ENCODE results near the gene SMC1B.
"Not testable (repeated sequence)": the region's sequence is repeated elsewhere in the genome, so short reads cannot be mapped to it uniquely, and the experiment has no call there.

SMC1B gene

GRCh38 chr22:45329530-45329936 is 83.9 kb downstream of the SMC1B start:
- Histone ChIP-seq H3K4me3 (ENCODE audit: low read depth in 1 of 5, low read length in 5 of 5) (no peak overlapping the region), H3K9ac (ENCODE audit: low read length in 5 of 5) (no peak overlapping the region), H3K4me1 (ENCODE audit: control insufficient read depth in 5 of 5, insufficient read depth in 5 of 5, low read length in 5 of 5) (peaks cover 0 to 11% (median 0%) of the 10 kb centered on the region in 5 donors), H3K9me3 (ENCODE audit: control insufficient read depth in 5 of 5, low read length in 5 of 5) (no peaks in the 10 kb centered on the region), H3K36me3 (ENCODE audit: control insufficient read depth in 5 of 5, insufficient read depth in 5 of 5, low read length in 5 of 5) (peaks cover 0 to 49% (median 33%) of the 10 kb centered on the region in 5 donors), H3K27ac (ENCODE audit: low read depth, low read length) (no peak overlapping the region), H3K27me3 (ENCODE audit: control insufficient read depth in 5 of 5, insufficient read depth in 4 of 5, low read length in 5 of 5) (no peaks in the 10 kb centered on the region)

- H3K27ac ChIP-seq (ENCODE audit: low read depth, low read length), result no peak overlapping the region
- H3K36me3 ChIP-seq (ENCODE audit: control insufficient read depth in 5 of 5, insufficient read depth in 5 of 5, low read length in 5 of 5), result peaks cover 0 to 50% (median 37%) of the 10 kb centered on the region in 5 donors
- H3K9ac ChIP-seq (ENCODE audit: low read length in 5 of 5), result no peak overlapping the region
- peaks cover 0 to 11% (median 0%) of the 10 kb centered on the region in 5 donors for H3K4me1 ChIP-seq (ENCODE audit: control insufficient read depth in 5 of 5, insufficient read depth in 5 of 5, low read length in 5 of 5)
- H3K27me3 ChIP-seq (ENCODE audit: control insufficient read depth in 5 of 5, insufficient read depth in 4 of 5, low read length in 5 of 5), result no peaks in the 10 kb centered on the region
- no peak overlapping the region for H3K4me3 ChIP-seq (ENCODE audit: low read depth in 1 of 5, low read length in 5 of 5)
- no peaks in the 10 kb centered on the region for H3K9me3 ChIP-seq (ENCODE audit: control insufficient read depth in 5 of 5, low read length in 5 of 5)
These were observed 84.4 kb downstream of the SMC1B start for GRCh38 chr22:45328822-45329529.

GRCh38 chr22:45328261-45328660 is 85.1 kb downstream of the SMC1B start:
- peaks cover 0 to 52% (median 44%) of the 10 kb centered on the region in 5 donors for H3K36me3 ChIP-seq (ENCODE audit: control insufficient read depth in 5 of 5, insufficient read depth in 5 of 5, low read length in 5 of 5)
- not testable (repeated sequence) for H3K27me3 ChIP-seq (ENCODE audit: control insufficient read depth in 5 of 5, insufficient read depth in 4 of 5, low read length in 5 of 5); H3K4me3 ChIP-seq (ENCODE audit: low read depth in 1 of 5, low read length in 5 of 5); H3K27ac ChIP-seq (ENCODE audit: low read depth, low read length); H3K9me3 ChIP-seq (ENCODE audit: control insufficient read depth in 5 of 5, low read length in 5 of 5); H3K9ac ChIP-seq (ENCODE audit: low read length in 5 of 5)
- H3K4me1 ChIP-seq (ENCODE audit: control insufficient read depth in 5 of 5, insufficient read depth in 5 of 5, low read length in 5 of 5), result peaks cover 0 to 11% (median 0%) of the 10 kb centered on the region in 5 donors

GRCh38 chr22:45324311-45324711 is 89.1 kb downstream of the SMC1B start:
- Histone ChIP-seq H3K36me3 (ENCODE audit: control insufficient read depth in 5 of 5, insufficient read depth in 5 of 5, low read length in 5 of 5) (peaks cover 0 to 42% (median 37%) of the 10 kb centered on the region in 5 donors), H3K9ac (ENCODE audit: low read length in 5 of 5) (no peak overlapping the region), H3K27ac (ENCODE audit: low read depth, low read length) (no peak overlapping the region), H3K9me3 (ENCODE audit: control insufficient read depth in 5 of 5, low read length in 5 of 5) (no peaks in the 10 kb centered on the region), H3K27me3 (ENCODE audit: control insufficient read depth in 5 of 5, insufficient read depth in 4 of 5, low read length in 5 of 5) (no peaks in the 10 kb centered on the region), H3K4me3 (ENCODE audit: low read depth in 1 of 5, low read length in 5 of 5) (no peak overlapping the region), H3K4me1 (ENCODE audit: control insufficient read depth in 5 of 5, insufficient read depth in 5 of 5, low read length in 5 of 5) (peaks cover 0 to 10% (median 3%) of the 10 kb centered on the region in 5 donors)

- H3K27ac ChIP-seq (ENCODE audit: low read depth, low read length), result no peak overlapping the region
- H3K9ac ChIP-seq (ENCODE audit: low read length in 5 of 5), result no peak overlapping the region
- no peaks in the 10 kb centered on the region for H3K27me3 ChIP-seq (ENCODE audit: control insufficient read depth in 5 of 5, insufficient read depth in 4 of 5, low read length in 5 of 5)
- H3K4me1 ChIP-seq (ENCODE audit: control insufficient read depth in 5 of 5, insufficient read depth in 5 of 5, low read length in 5 of 5), result peaks cover 0 to 9% (median 8%) of the 10 kb centered on the region in 5 donors
- peaks cover 0 to 42% (median 37%) of the 10 kb centered on the region in 5 donors for H3K36me3 ChIP-seq (ENCODE audit: control insufficient read depth in 5 of 5, insufficient read depth in 5 of 5, low read length in 5 of 5)
- H3K9me3 ChIP-seq (ENCODE audit: control insufficient read depth in 5 of 5, low read length in 5 of 5), result no peaks in the 10 kb centered on the region
- H3K4me3 ChIP-seq (ENCODE audit: low read depth in 1 of 5, low read length in 5 of 5), result no peak overlapping the region
These were observed 89.7 kb downstream of the SMC1B start for GRCh38 chr22:45323695-45324094.

- H3K4me1 ChIP-seq (ENCODE audit: control insufficient read depth in 5 of 5, insufficient read depth in 5 of 5, low read length in 5 of 5), result peaks cover 0 to 15% (median 11%) of the 10 kb centered on the region in 5 donors
- peaks cover 0 to 42% (median 37%) of the 10 kb centered on the region in 5 donors for H3K36me3 ChIP-seq (ENCODE audit: control insufficient read depth in 5 of 5, insufficient read depth in 5 of 5, low read length in 5 of 5)
- no peak overlapping the region for H3K27ac ChIP-seq (ENCODE audit: low read depth, low read length)
- H3K27me3 ChIP-seq (ENCODE audit: control insufficient read depth in 5 of 5, insufficient read depth in 4 of 5, low read length in 5 of 5), result no peaks in the 10 kb centered on the region
- no peaks in the 10 kb centered on the region for H3K9me3 ChIP-seq (ENCODE audit: control insufficient read depth in 5 of 5, low read length in 5 of 5)
- H3K9ac ChIP-seq (ENCODE audit: low read length in 5 of 5), result no peak overlapping the region
- no peak overlapping the region for H3K4me3 ChIP-seq (ENCODE audit: low read depth in 1 of 5, low read length in 5 of 5)
These were observed 90.4 kb downstream of the SMC1B start for GRCh38 chr22:45322873-45323525.

GRCh38 chr22:45321827-45322226 is 91.6 kb downstream of the SMC1B start:
- Histone ChIP-seq H3K36me3 (ENCODE audit: control insufficient read depth in 5 of 5, insufficient read depth in 5 of 5, low read length in 5 of 5) (peaks cover 0 to 33% (median 29%) of the 10 kb centered on the region in 5 donors), H3K27me3 (ENCODE audit: control insufficient read depth in 5 of 5, insufficient read depth in 4 of 5, low read length in 5 of 5) (no peaks in the 10 kb centered on the region), H3K27ac (ENCODE audit: low read depth, low read length) (no peak overlapping the region), H3K4me3 (ENCODE audit: low read depth in 1 of 5, low read length in 5 of 5) (no peak overlapping the region), H3K9me3 (ENCODE audit: control insufficient read depth in 5 of 5, low read length in 5 of 5) (no peaks in the 10 kb centered on the region), H3K9ac (ENCODE audit: low read length in 5 of 5) (no peak overlapping the region), H3K4me1 (ENCODE audit: control insufficient read depth in 5 of 5, insufficient read depth in 5 of 5, low read length in 5 of 5) (peaks cover 0 to 24% (median 22%) of the 10 kb centered on the region in 5 donors)

- Histone ChIP-seq H3K36me3 (ENCODE audit: control insufficient read depth in 5 of 5, insufficient read depth in 5 of 5, low read length in 5 of 5) (peaks cover 0 to 31% (median 27%) of the 10 kb centered on the region in 5 donors), H3K9me3 (ENCODE audit: control insufficient read depth in 5 of 5, low read length in 5 of 5) (no peaks in the 10 kb centered on the region), H3K9ac (ENCODE audit: low read length in 5 of 5) (no peak overlapping the region), H3K27ac (ENCODE audit: low read depth, low read length) (no peak overlapping the region), H3K4me1 (ENCODE audit: control insufficient read depth in 5 of 5, insufficient read depth in 5 of 5, low read length in 5 of 5) (peaks cover 0 to 24% (median 22%) of the 10 kb centered on the region in 5 donors), H3K27me3 (ENCODE audit: control insufficient read depth in 5 of 5, insufficient read depth in 4 of 5, low read length in 5 of 5) (no peaks in the 10 kb centered on the region), H3K4me3 (ENCODE audit: low read depth in 1 of 5, low read length in 5 of 5) (no peak overlapping the region)
These were observed 92.9 kb downstream of the SMC1B start for GRCh38 chr22:45320357-45320976.

- Histone ChIP-seq H3K4me1 (ENCODE audit: control insufficient read depth in 5 of 5, insufficient read depth in 5 of 5, low read length in 5 of 5) (peaks cover 0 to 25% (median 22%) of the 10 kb centered on the region in 5 donors), H3K4me3 (ENCODE audit: low read depth in 1 of 5, low read length in 5 of 5) (no peak overlapping the region), H3K9ac (ENCODE audit: low read length in 5 of 5) (peak overlapping the region in 2 of 5 donors; percentile 26 to 55), H3K27me3 (ENCODE audit: control insufficient read depth in 5 of 5, insufficient read depth in 4 of 5, low read length in 5 of 5) (no peaks in the 10 kb centered on the region), H3K27ac (ENCODE audit: low read depth, low read length) (no peak overlapping the region), H3K36me3 (ENCODE audit: control insufficient read depth in 5 of 5, insufficient read depth in 5 of 5, low read length in 5 of 5) (peaks cover 0 to 21% (median 20%) of the 10 kb centered on the region in 5 donors), H3K9me3 (ENCODE audit: control insufficient read depth in 5 of 5, low read length in 5 of 5) (no peaks in the 10 kb centered on the region)
These were observed 94.1 kb downstream of the SMC1B start for GRCh38 chr22:45319324-45319685.

All from subcutaneous abdominal adipose tissue (tissue), 5 donors.